ENCODE results near the gene PECR. TPM values are rescaled to one million over a fixed set of nuclear protein-coding genes. Genes with fewer than 3 reads are reported as not detected.

PECR gene
- total and polyA plus RNA-seq, 9 of the 15 experiments (the other 6 are each of a cell fraction or from before 2014, with no cell fraction given), result 1.1 to 10.3 (median 8.2) TPM

- TF ChIP-seq SRSF7 (optimal IDR thresholded peaks at IDR 0.05; ENCODE audit: low read depth, low read length), result no peak
- no peak for TF ChIP-seq ZNF668 (CRISPR knock-in tag; IDR thresholded peaks at IDR 0.05)
- TF ChIP-seq PRDM10 (IDR thresholded peaks at IDR 0.05; ENCODE audit: partially characterized antibody), result peak; percentile 32
- peak; percentile 91 for TF ChIP-seq POLR2AphosphoS5 (IDR thresholded peaks at IDR 0.05; ENCODE audit: control insufficient read depth, insufficient read depth, low read depth, low read length)
- peak in 1 of 2 experiments; percentile 48; a peak in 2 of 4 replicates for TF ChIP-seq ZNF639 (CRISPR knock-in tag; conservative IDR thresholded peaks at IDR 0.05 in 1 of 2, IDR thresholded peaks at IDR 0.05 in 1 of 2)
- TF ChIP-seq, protein P1, sequence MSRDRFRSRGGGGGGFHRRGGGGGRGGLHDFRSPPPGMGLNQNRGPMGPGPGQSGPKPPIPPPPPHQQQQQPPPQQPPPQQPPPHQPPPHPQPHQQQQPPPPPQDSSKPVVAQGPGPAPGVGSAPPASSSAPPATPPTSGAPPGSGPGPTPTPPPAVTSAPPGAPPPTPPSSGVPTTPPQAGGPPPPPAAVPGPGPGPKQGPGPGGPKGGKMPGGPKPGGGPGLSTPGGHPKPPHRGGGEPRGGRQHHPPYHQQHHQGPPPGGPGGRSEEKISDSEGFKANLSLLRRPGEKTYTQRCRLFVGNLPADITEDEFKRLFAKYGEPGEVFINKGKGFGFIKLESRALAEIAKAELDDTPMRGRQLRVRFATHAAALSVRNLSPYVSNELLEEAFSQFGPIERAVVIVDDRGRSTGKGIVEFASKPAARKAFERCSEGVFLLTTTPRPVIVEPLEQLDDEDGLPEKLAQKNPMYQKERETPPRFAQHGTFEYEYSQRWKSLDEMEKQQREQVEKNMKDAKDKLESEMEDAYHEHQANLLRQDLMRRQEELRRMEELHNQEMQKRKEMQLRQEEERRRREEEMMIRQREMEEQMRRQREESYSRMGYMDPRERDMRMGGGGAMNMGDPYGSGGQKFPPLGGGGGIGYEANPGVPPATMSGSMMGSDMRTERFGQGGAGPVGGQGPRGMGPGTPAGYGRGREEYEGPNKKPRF (IDR thresholded peaks at IDR 0.05; ENCODE audit: low read depth, low read length), result no peak
- TF ChIP-seq NBN (IDR thresholded peaks at IDR 0.05; ENCODE audit: low read depth), result no peak
- no peak for TF ChIP-seq ZNF146 (CRISPR knock-in tag; IDR thresholded peaks at IDR 0.05; ENCODE audit: unreplicated experiment)
- TF ChIP-seq CHCHD3 (CRISPR knock-in tag; IDR thresholded peaks at IDR 0.05), result no peak
- TF ChIP-seq NR3C1 (CRISPR knock-in tag; IDR thresholded peaks at IDR 0.05), result no peak
- TF ChIP-seq SMAD2 (IDR thresholded peaks at IDR 0.05; ENCODE audit: low read depth, low read length), result no peak
- peak; percentile 52; the same call in 1 of the 2 replicates for TF ChIP-seq ZNF511 (CRISPR knock-in tag; IDR thresholded peaks at IDR 0.05)
- no peak for TF ChIP-seq NR0B1 (IDR thresholded peaks at IDR 0.05; ENCODE audit: partially characterized antibody)
- peak; percentile 93 for TF ChIP-seq HDAC3 (IDR thresholded peaks at IDR 0.05; ENCODE audit: borderline replicate concordance, partially characterized antibody)
- no peak for TF ChIP-seq ZNF384 (IDR thresholded peaks at IDR 0.05; ENCODE audit: low read depth, low read length)
- no peak for TF ChIP-seq ZBED1 (IDR thresholded peaks at IDR 0.05)
- no peak for TF ChIP-seq RBM34 (IDR thresholded peaks at IDR 0.05; ENCODE audit: borderline replicate concordance, insufficient read depth, low read length)
These were observed 27.6 kb upstream of the PECR start, which contains the start of gene XRCC5 (continued) for GRCh38 chr2:216108967-216109921.
